ENCODE measurements around the gene KAZALD1. TPM values are rescaled to one million over a fixed set of nuclear protein-coding genes. Genes with fewer than 3 reads are reported as not detected.

The KAZALD1 gene
- total and polyA plus RNA-seq, 2 donors (not counting 1 experiment from before 2014, with no cell fraction given) = 0.34 to 0.37 TPM

DNA sequence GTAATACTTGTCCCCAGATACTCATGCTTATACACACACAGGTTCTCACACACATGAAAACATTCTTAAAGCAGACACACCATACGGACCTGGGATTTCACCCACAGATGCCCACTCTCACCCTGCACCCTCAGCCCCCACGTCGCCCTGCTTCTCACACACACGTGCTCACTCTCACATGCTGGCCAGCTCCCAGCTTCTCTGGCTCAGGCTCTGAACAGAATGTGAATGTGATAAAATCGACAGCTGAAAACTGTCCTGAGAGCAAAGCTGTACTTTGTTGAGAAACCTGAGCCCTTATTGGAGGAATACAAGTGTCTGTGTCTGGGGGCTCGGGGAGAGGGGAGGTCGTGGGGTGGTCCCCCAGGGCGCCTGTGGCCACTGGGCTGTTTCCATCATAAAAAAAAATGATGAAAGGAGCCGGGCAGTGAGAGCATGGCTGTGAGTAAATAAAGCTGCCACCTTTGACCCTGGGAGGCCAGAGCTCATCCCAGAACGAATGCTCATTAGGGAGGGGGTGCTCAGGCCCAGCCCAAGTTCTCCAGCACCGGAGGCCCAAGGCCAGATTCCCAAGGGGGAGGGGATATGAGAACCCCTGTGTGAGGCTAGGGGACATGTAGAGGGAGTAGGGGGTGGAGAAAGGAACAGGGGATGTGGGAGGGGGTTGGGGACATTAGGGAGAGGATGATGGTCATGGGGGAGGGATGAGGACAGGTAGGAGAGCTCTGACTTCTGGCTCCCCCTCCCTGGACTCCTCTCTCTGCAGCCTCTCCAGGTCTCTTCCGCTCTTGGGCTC is 51.2 kb downstream of the KAZALD1 start:
- Mint-ChIP-seq H3K4me3 (no peak overlapping the region), H3K27me3 (peaks cover 40% of the 10 kb centered on the region), H3K4me1 (no peaks in the 10 kb centered on the region), H3K27ac (no peak overlapping the region), H3K9me3 (ENCODE audit: insufficient read depth) (no peaks in the 10 kb centered on the region)
- Histone ChIP-seq H2AFZ (ENCODE audit: insufficient read depth, low read depth, low read length, poor library complexity, severe bottlenecking) (no peak overlapping the region), H3K4me2 (replicated peaks; ENCODE audit: low read depth, low read length, poor library complexity, severe bottlenecking) (no peak overlapping the region), H3K27ac (ENCODE audit: low read length in 2 of 2) (no peak overlapping the region), H3K27me3 (replicated peaks in 1 of 4; ENCODE audit: control extremely low read depth in 1 of 4, control insufficient read depth in 3 of 4, insufficient read depth in 4 of 4, low read length in 3 of 4) (peaks cover 0 to 24% (median 3%) of the 10 kb centered on the region in 4 experiments), H3K9me3 (ENCODE audit: control extremely low read depth in 1 of 3, control insufficient read depth in 2 of 3, insufficient read depth in 1 of 3, low read length in 2 of 3) (no peaks in the 10 kb centered on the region), H3K4me1 (ENCODE audit: control insufficient read depth in 2 of 2, insufficient read depth in 2 of 2, low read length in 2 of 2) (no peaks in the 10 kb centered on the region), H3K79me2 (ENCODE audit: control insufficient read depth, insufficient read depth, low read length) (no peaks in the 10 kb centered on the region), H4K20me1 (ENCODE audit: control insufficient read depth, insufficient read depth, low read length, poor library complexity, severe bottlenecking) (no peaks in the 10 kb centered on the region), H3K9ac (ENCODE audit: low read length) (no peak overlapping the region), H3K36me3 (replicated peaks in 1 of 2; ENCODE audit: control extremely low read depth in 1 of 2, control insufficient read depth in 1 of 2, extremely low read depth in 1 of 2, insufficient read depth in 2 of 2, low read length in 1 of 2) (no peaks in the 10 kb centered on the region), H3K4me3 (ENCODE audit: control extremely low read depth in 1 of 5, extremely low read depth in 1 of 5, insufficient read depth in 1 of 5, low read depth in 2 of 5, low read length in 4 of 5) (no peak overlapping the region)
- intact Hi-C loops (cut with micrococcal nuclease) = no loop called here
- WGBS (ENCODE audit: insufficient coverage) = 38% methylated on average over 11 of the region's 12 CpGs
- DNase-seq (no peak), ATAC-seq (ENCODE audit: low read depth) (no peak)
- CTCF ChIA-PET = no interaction called here
- TF ChIP-seq CTCF (IDR thresholded peaks at IDR 0.05) = no peak
- TF ChIP-seq EZH2 (IDR thresholded peaks at IDR 0.05; ENCODE audit: borderline replicate concordance, insufficient read depth, low read depth, low read length, poor library complexity, severe bottlenecking) = no peak
- POLR2A ChIA-PET = interaction anchor here (0.6 kb wide), 1 partner anchor 581 kb away, joined by 14 read pairs; no protein-coding TSS in a partner anchor

- Histone ChIP-seq H4K20me1 (ENCODE audit: control insufficient read depth, insufficient read depth, low read length, poor library complexity, severe bottlenecking) (no peaks in the 10 kb centered on the region), H3K27me3 (replicated peaks in 1 of 4; ENCODE audit: control extremely low read depth in 1 of 4, control insufficient read depth in 3 of 4, insufficient read depth in 4 of 4, low read length in 3 of 4) (peaks cover 0 to 27% (median 4%) of the 10 kb centered on the region in 4 experiments), H3K9me3 (ENCODE audit: control extremely low read depth in 1 of 3, control insufficient read depth in 2 of 3, insufficient read depth in 1 of 3, low read length in 2 of 3) (no peaks in the 10 kb centered on the region), H3K9ac (ENCODE audit: low read length) (no peak overlapping the region), H3K36me3 (replicated peaks in 1 of 2; ENCODE audit: control extremely low read depth in 1 of 2, control insufficient read depth in 1 of 2, extremely low read depth in 1 of 2, insufficient read depth in 2 of 2, low read length in 1 of 2) (no peaks in the 10 kb centered on the region), H3K4me3 (ENCODE audit: control extremely low read depth in 1 of 5, extremely low read depth in 1 of 5, insufficient read depth in 1 of 5, low read depth in 2 of 5, low read length in 4 of 5) (no peak overlapping the region), H3K4me2 (replicated peaks; ENCODE audit: low read depth, low read length, poor library complexity, severe bottlenecking) (no peak overlapping the region), H3K79me2 (ENCODE audit: control insufficient read depth, insufficient read depth, low read length) (no peaks in the 10 kb centered on the region), H3K27ac (ENCODE audit: low read length in 2 of 2) (no peak overlapping the region), H3K4me1 (ENCODE audit: control insufficient read depth in 2 of 2, insufficient read depth in 2 of 2, low read length in 2 of 2) (no peaks in the 10 kb centered on the region), H2AFZ (ENCODE audit: insufficient read depth, low read depth, low read length, poor library complexity, severe bottlenecking) (no peak overlapping the region)
- CTCF ChIA-PET = interaction anchor here (1.1 kb wide), 1 partner anchor 28 kb away, joined by 3 read pairs; no protein-coding TSS in a partner anchor
- no peak overlapping the region for H3K4me3 Mint-ChIP-seq
- H3K9me3 Mint-ChIP-seq (ENCODE audit: insufficient read depth) = no peaks in the 10 kb centered on the region
- POLR2A ChIA-PET = interaction anchor here (0.6 kb wide), 1 partner anchor 580 kb away, joined by 14 read pairs; no protein-coding TSS in a partner anchor
- peaks cover 41% of the 10 kb centered on the region for H3K27me3 Mint-ChIP-seq
- no peak for ATAC-seq (ENCODE audit: low read depth)
- no peak for TF ChIP-seq CTCF (IDR thresholded peaks at IDR 0.05)
- no peak for TF ChIP-seq EZH2 (IDR thresholded peaks at IDR 0.05; ENCODE audit: borderline replicate concordance, insufficient read depth, low read depth, low read length, poor library complexity, severe bottlenecking)
- H3K27ac Mint-ChIP-seq = no peak overlapping the region
- WGBS (ENCODE audit: insufficient coverage) = 61% methylated on average over 2 of the region's 2 CpGs
- intact Hi-C loops (cut with micrococcal nuclease) = no loop called here
- H3K4me1 Mint-ChIP-seq = no peaks in the 10 kb centered on the region
- DNase-seq = no peak
Observed at GRCh38 chr10:101113890-101114403, 52.2 kb downstream of the KAZALD1 start.

Measured in B cell (primary cell).